ENCODE data around the gene MAPRE2. TPM values are rescaled to one million over a fixed set of nuclear protein-coding genes. Genes with fewer than 3 reads are reported as not detected.

MAPRE2 gene
- total RNA-seq, 1 donor from 2014 or later, result 73.0 TPM

- H3K4me3 Mint-ChIP-seq (ENCODE audit: unreplicated experiment), result no peak overlapping the region
- DNase-seq (ENCODE audit: low spot score), result no peak
These were observed 14.7 kb upstream of the MAPRE2 start for GRCh38 chr18:35026407-35027061.

GRCh38 chr18:35027206-35027605 lies 14.0 kb upstream of the MAPRE2 start:
- no peak overlapping the region for H3K27ac Mint-ChIP-seq (ENCODE audit: unreplicated experiment)
- no peak for TF ChIP-seq CTCF (IDR thresholded peaks at IDR 0.05; ENCODE audit: unreplicated experiment)
- no peaks in the 10 kb centered on the region for H3K9me3 Mint-ChIP-seq (ENCODE audit: unreplicated experiment)
- no peak for DNase-seq (ENCODE audit: low spot score)
- peaks cover 11% of the 10 kb centered on the region for H3K4me1 Mint-ChIP-seq (ENCODE audit: unreplicated experiment)
- H3K4me3 Mint-ChIP-seq (ENCODE audit: unreplicated experiment), result no peak overlapping the region
- H3K36me3 Mint-ChIP-seq (ENCODE audit: low read depth, unreplicated experiment), result no peaks in the 10 kb centered on the region
- no peaks in the 10 kb centered on the region for H3K27me3 Mint-ChIP-seq (ENCODE audit: unreplicated experiment)

More at GRCh38 chr18:35026407-35027061, 14.7 kb upstream of the MAPRE2 start:
- peaks cover 10% of the 10 kb centered on the region for H3K4me1 Mint-ChIP-seq (ENCODE audit: unreplicated experiment)
- no peaks in the 10 kb centered on the region for H3K27me3 Mint-ChIP-seq (ENCODE audit: unreplicated experiment)
- H3K36me3 Mint-ChIP-seq (ENCODE audit: low read depth, unreplicated experiment), result no peaks in the 10 kb centered on the region
- no peak overlapping the region for H3K27ac Mint-ChIP-seq (ENCODE audit: unreplicated experiment)
- no peak for TF ChIP-seq CTCF (IDR thresholded peaks at IDR 0.05; ENCODE audit: unreplicated experiment)
- H3K9me3 Mint-ChIP-seq (ENCODE audit: unreplicated experiment), result no peaks in the 10 kb centered on the region

- DNase-seq (ENCODE audit: low spot score), result no peak
- Mint-ChIP-seq H3K27ac (ENCODE audit: unreplicated experiment) (no peak overlapping the region), H3K4me1 (ENCODE audit: unreplicated experiment) (peaks cover 19% of the 10 kb centered on the region), H3K27me3 (ENCODE audit: unreplicated experiment) (no peaks in the 10 kb centered on the region), H3K9me3 (ENCODE audit: unreplicated experiment) (no peaks in the 10 kb centered on the region), H3K36me3 (ENCODE audit: low read depth, unreplicated experiment) (no peaks in the 10 kb centered on the region), H3K4me3 (ENCODE audit: unreplicated experiment) (no peak overlapping the region)
- TF ChIP-seq CTCF (IDR thresholded peaks at IDR 0.05; ENCODE audit: unreplicated experiment), result no peak
These were observed 12.7 kb upstream of the MAPRE2 start for GRCh38 chr18:35028536-35028935.

GRCh38 chr18:35029103-35029502 lies 12.1 kb upstream of the MAPRE2 start:
- H3K27ac Mint-ChIP-seq (ENCODE audit: unreplicated experiment), result no peak overlapping the region
- H3K4me1 Mint-ChIP-seq (ENCODE audit: unreplicated experiment), result peaks cover 19% of the 10 kb centered on the region
- DNase-seq (ENCODE audit: low spot score), result no peak
- H3K4me3 Mint-ChIP-seq (ENCODE audit: unreplicated experiment), result no peak overlapping the region
- H3K27me3 Mint-ChIP-seq (ENCODE audit: unreplicated experiment), result no peaks in the 10 kb centered on the region
- H3K9me3 Mint-ChIP-seq (ENCODE audit: unreplicated experiment), result no peaks in the 10 kb centered on the region
- TF ChIP-seq CTCF (IDR thresholded peaks at IDR 0.05; ENCODE audit: unreplicated experiment), result no peak
- no peaks in the 10 kb centered on the region for H3K36me3 Mint-ChIP-seq (ENCODE audit: low read depth, unreplicated experiment)

- no peak for TF ChIP-seq CTCF (IDR thresholded peaks at IDR 0.05; ENCODE audit: unreplicated experiment)
- no peak overlapping the region for H3K4me3 Mint-ChIP-seq (ENCODE audit: unreplicated experiment)
- no peak for DNase-seq (ENCODE audit: low spot score)
These were observed 11.4 kb upstream of the MAPRE2 start for GRCh38 chr18:35029770-35030169.

More at GRCh38 chr18:35029770-35030169, 11.4 kb upstream of the MAPRE2 start:
- peaks cover 19% of the 10 kb centered on the region for H3K4me1 Mint-ChIP-seq (ENCODE audit: unreplicated experiment)
- H3K27me3 Mint-ChIP-seq (ENCODE audit: unreplicated experiment), result no peaks in the 10 kb centered on the region
- no peaks in the 10 kb centered on the region for H3K36me3 Mint-ChIP-seq (ENCODE audit: low read depth, unreplicated experiment)
- no peaks in the 10 kb centered on the region for H3K9me3 Mint-ChIP-seq (ENCODE audit: unreplicated experiment)
- no peak overlapping the region for H3K27ac Mint-ChIP-seq (ENCODE audit: unreplicated experiment)
